ENCODE data around the gene LEF1. TPM values are rescaled to one million over a fixed set of nuclear protein-coding genes. Genes with fewer than 3 reads are reported as not detected.

Gene LEF1
- total RNA-seq, 1 experiment from 2014 or later = 2.8 TPM

GRCh38 chr4:108129196-108129595 lies 39.5 kb downstream of the LEF1 start:
- H3K27ac ChIP-seq = no peak overlapping the region
- TF ChIP-seq EZH2 (IDR thresholded peaks at IDR 0.05; ENCODE audit: low read depth) = no peak
- TF ChIP-seq, protein P1, sequence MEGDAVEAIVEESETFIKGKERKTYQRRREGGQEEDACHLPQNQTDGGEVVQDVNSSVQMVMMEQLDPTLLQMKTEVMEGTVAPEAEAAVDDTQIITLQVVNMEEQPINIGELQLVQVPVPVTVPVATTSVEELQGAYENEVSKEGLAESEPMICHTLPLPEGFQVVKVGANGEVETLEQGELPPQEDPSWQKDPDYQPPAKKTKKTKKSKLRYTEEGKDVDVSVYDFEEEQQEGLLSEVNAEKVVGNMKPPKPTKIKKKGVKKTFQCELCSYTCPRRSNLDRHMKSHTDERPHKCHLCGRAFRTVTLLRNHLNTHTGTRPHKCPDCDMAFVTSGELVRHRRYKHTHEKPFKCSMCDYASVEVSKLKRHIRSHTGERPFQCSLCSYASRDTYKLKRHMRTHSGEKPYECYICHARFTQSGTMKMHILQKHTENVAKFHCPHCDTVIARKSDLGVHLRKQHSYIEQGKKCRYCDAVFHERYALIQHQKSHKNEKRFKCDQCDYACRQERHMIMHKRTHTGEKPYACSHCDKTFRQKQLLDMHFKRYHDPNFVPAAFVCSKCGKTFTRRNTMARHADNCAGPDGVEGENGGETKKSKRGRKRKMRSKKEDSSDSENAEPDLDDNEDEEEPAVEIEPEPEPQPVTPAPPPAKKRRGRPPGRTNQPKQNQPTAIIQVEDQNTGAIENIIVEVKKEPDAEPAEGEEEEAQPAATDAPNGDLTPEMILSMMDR (conservative IDR thresholded peaks at IDR 0.05) = no peak
- no peak overlapping the region for H3K4me2 ChIP-seq
- H3K79me2 ChIP-seq (ENCODE audit: low read depth) = no peaks in the 10 kb centered on the region
- H3K36me3 ChIP-seq (ENCODE audit: low read depth) = no peaks in the 10 kb centered on the region
- CTCF ChIA-PET = no interaction called here
- H2AFZ ChIP-seq = no peak overlapping the region
- DNase-seq = no peak
- no TSS peak for BruUV-seq (replicated peaks)
- no peaks in the 10 kb centered on the region for H3F3A ChIP-seq (ENCODE audit: insufficient read depth, low read depth)
- intact Hi-C loops (cut with micrococcal nuclease; ENCODE audit: unreplicated experiment) = no loop called here
- no peaks in the 10 kb centered on the region for H3K4me1 ChIP-seq (replicated peaks; ENCODE audit: insufficient read depth)
- H3K9me2 ChIP-seq (ENCODE audit: insufficient read depth) = no peaks in the 10 kb centered on the region
- H4K20me1 ChIP-seq (ENCODE audit: insufficient read depth) = no peaks in the 10 kb centered on the region
- no peak overlapping the region for H3K4me3 ChIP-seq
- no peaks in the 10 kb centered on the region for H3K9me3 ChIP-seq (ENCODE audit: insufficient read depth, low read depth)
- POLR2A ChIA-PET (ENCODE audit: unreplicated experiment) = no interaction called here
- H3K27me3 ChIP-seq (ENCODE audit: insufficient read depth, low read depth) = no peaks in the 10 kb centered on the region

DNA sequence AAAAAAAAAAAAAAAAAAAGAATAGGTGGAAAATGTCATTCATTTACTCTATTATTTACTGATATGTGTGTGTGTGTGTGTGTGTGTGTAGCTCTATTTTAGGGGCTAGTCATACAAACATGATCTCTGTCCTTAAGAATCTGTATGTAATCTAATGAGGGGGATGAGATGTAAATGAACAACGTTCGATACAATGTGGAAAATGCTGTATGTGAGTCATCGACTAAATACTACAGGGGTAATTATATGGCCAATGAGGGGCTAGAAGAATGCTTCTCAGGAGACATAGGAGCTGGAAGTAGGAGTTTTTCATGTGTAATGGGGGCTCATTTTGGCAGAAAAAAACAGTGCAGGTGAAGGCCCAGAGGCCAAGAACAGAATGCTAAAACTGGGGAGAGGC lies 41.9 kb downstream of the LEF1 start:
- Histone ChIP-seq H2AFZ (no peak overlapping the region), H3K4me3 (no peak overlapping the region), H3K4me2 (no peak overlapping the region), H3K36me3 (ENCODE audit: low read depth) (no peaks in the 10 kb centered on the region), H4K20me1 (ENCODE audit: insufficient read depth) (no peaks in the 10 kb centered on the region), H3K9me2 (ENCODE audit: insufficient read depth) (no peaks in the 10 kb centered on the region), H3K27ac (no peak overlapping the region), H3K27me3 (ENCODE audit: insufficient read depth, low read depth) (no peaks in the 10 kb centered on the region), H3K9me3 (ENCODE audit: insufficient read depth, low read depth) (no peaks in the 10 kb centered on the region), H3K79me2 (ENCODE audit: low read depth) (no peaks in the 10 kb centered on the region), H3K4me1 (replicated peaks; ENCODE audit: insufficient read depth) (no peaks in the 10 kb centered on the region), H3F3A (ENCODE audit: insufficient read depth, low read depth) (no peaks in the 10 kb centered on the region)
- no peak for DNase-seq
- ChIA-PET POLR2A (ENCODE audit: unreplicated experiment) (no interaction called here), CTCF (no interaction called here)
- TF ChIP-seq, protein P1 (conservative IDR thresholded peaks at IDR 0.05) = no peak
- no peak for TF ChIP-seq EZH2 (IDR thresholded peaks at IDR 0.05; ENCODE audit: low read depth)
- intact Hi-C loops (cut with micrococcal nuclease; ENCODE audit: unreplicated experiment) = no loop called here
- BruUV-seq (replicated peaks) = no TSS peak

- H3K36me3 ChIP-seq (ENCODE audit: low read depth) = no peaks in the 10 kb centered on the region
- POLR2A ChIA-PET (ENCODE audit: unreplicated experiment) = no interaction called here
- peaks cover 6% of the 10 kb centered on the region for H3F3A ChIP-seq (ENCODE audit: insufficient read depth, low read depth)
- intact Hi-C loops (cut with micrococcal nuclease; ENCODE audit: unreplicated experiment) = no loop called here
- no peaks in the 10 kb centered on the region for H3K9me2 ChIP-seq (ENCODE audit: insufficient read depth)
- H2AFZ ChIP-seq = no peak overlapping the region
- CTCF ChIA-PET = no interaction called here
- no peak overlapping the region for H3K4me3 ChIP-seq
- no peak overlapping the region for H3K4me2 ChIP-seq
- H3K27me3 ChIP-seq (ENCODE audit: insufficient read depth, low read depth) = no peaks in the 10 kb centered on the region
- BruUV-seq (replicated peaks) = no TSS peak
- TF ChIP-seq EZH2 (IDR thresholded peaks at IDR 0.05; ENCODE audit: low read depth) = no peak
- TF ChIP-seq, protein P1 (conservative IDR thresholded peaks at IDR 0.05) = no peak
- no peak for DNase-seq
- H3K27ac ChIP-seq = no peak overlapping the region
- H3K9me3 ChIP-seq (ENCODE audit: insufficient read depth, low read depth) = no peaks in the 10 kb centered on the region
- H3K79me2 ChIP-seq (ENCODE audit: low read depth) = no peaks in the 10 kb centered on the region
- H4K20me1 ChIP-seq (ENCODE audit: insufficient read depth) = peaks cover 6% of the 10 kb centered on the region; the same call in 1 of the 2 replicates
- H3K4me1 ChIP-seq (replicated peaks; ENCODE audit: insufficient read depth) = peaks cover 16% of the 10 kb centered on the region
Observed at GRCh38 chr4:108120789-108121188, 47.9 kb downstream of the LEF1 start.
